Glutamatergic neuron (in vitro differentiated cells): ENCODE results near the gene FGFR4. TPM values are rescaled to one million over a fixed set of nuclear protein-coding genes. Genes with fewer than 3 reads are reported as not detected.
A peak's percentile ranks its signal among the peaks of the same experiment; 100 is the strongest.

Source experiments
- DNase-seq: peaks from one replicate; pipeline ENCODE4 v3.0.0; 2022
- H3K27ac Mint-ChIP-seq: one replicate; pipeline ENCODE4 v1.8.0; 2020; ENCODE audit warnings: mild to moderate bottlenecking, mixed read lengths, inconsistent platforms; ENCODE audit not compliant: unreplicated experiment
- H3K27me3 Mint-ChIP-seq: one replicate; pipeline ENCODE4 v1.8.0; 2020; ENCODE audit warnings: mild to moderate bottlenecking, moderate library complexity, mixed read lengths, inconsistent platforms; ENCODE audit not compliant: unreplicated experiment
- H3K36me3 Mint-ChIP-seq: one replicate; pipeline ENCODE4 v1.8.0; 2020; ENCODE audit warnings: mild to moderate bottlenecking, mixed read lengths, inconsistent platforms; ENCODE audit not compliant: unreplicated experiment
- H3K4me1 Mint-ChIP-seq: one replicate; pipeline ENCODE4 v1.8.0; 2020; ENCODE audit warnings: mild to moderate bottlenecking, low read depth, mixed read lengths, inconsistent platforms; ENCODE audit not compliant: unreplicated experiment
- H3K4me3 Mint-ChIP-seq: one replicate; pipeline ENCODE4 v1.8.0; 2020; ENCODE audit warnings: mild to moderate bottlenecking, mixed read lengths, inconsistent platforms; ENCODE audit not compliant: unreplicated experiment
- H3K9me3 Mint-ChIP-seq: one replicate; pipeline ENCODE4 v1.8.0; 2020; ENCODE audit warnings: mild to moderate bottlenecking, moderate library complexity, mixed read lengths, inconsistent platforms; ENCODE audit not compliant: unreplicated experiment
- CTCF ChIP-seq: fragments of 200-600 bp; sonication (generic); IDR thresholded peaks from one replicate; pipeline ENCODE4 v1.5.0; 2021; ENCODE audit not compliant: partially characterized antibody, unreplicated experiment
- total RNA-seq: library from RNA; stranded (reverse); fragmentation: NEBNext Ultra II Directional; extraction: Animal tissue kit (Norgen Biotek cat#: 25700); gene quantifications from one replicate; pipeline ENCODE4 v1.2.1, GENCODE V29; 2021; ENCODE audit not compliant: unreplicated experiment

The FGFR4 gene
- total RNA-seq, 1 donor from 2014 or later = 5.2 TPM

- Mint-ChIP-seq H3K27me3 (peaks cover 4% of the 10 kb centered on the region), H3K27ac (no peak overlapping the region), H3K4me3 (no peak overlapping the region), H3K9me3 (no peaks in the 10 kb centered on the region), H3K36me3 (peaks cover 4% of the 10 kb centered on the region), H3K4me1 (peaks cover 4% of the 10 kb centered on the region)
- no peak for TF ChIP-seq CTCF
- DNase-seq = no peak
Observed at GRCh38 chr5:177083357-177083756, 3.4 kb upstream of the FGFR4 start.

GRCh38 chr5:177084175-177084574, 2.5 kb upstream of the FGFR4 start:
- H3K27ac Mint-ChIP-seq = no peak overlapping the region
- no peak for DNase-seq
- no peaks in the 10 kb centered on the region for H3K9me3 Mint-ChIP-seq
- peaks cover 7% of the 10 kb centered on the region for H3K4me1 Mint-ChIP-seq
- H3K27me3 Mint-ChIP-seq = peaks cover 7% of the 10 kb centered on the region
- no peak for TF ChIP-seq CTCF
- peaks cover 4% of the 10 kb centered on the region for H3K36me3 Mint-ChIP-seq
- H3K4me3 Mint-ChIP-seq = no peak overlapping the region

GRCh38 chr5:177085985-177086653, 596 bp upstream of the FGFR4 start:
- Mint-ChIP-seq H3K4me1 (peaks cover 7% of the 10 kb centered on the region), H3K9me3 (peaks cover 3% of the 10 kb centered on the region), H3K27me3 (peaks cover 9% of the 10 kb centered on the region), H3K4me3 (peak overlapping the region; percentile 37), H3K36me3 (peaks cover 4% of the 10 kb centered on the region), H3K27ac (peak overlapping the region; percentile 1)
- no peak for TF ChIP-seq CTCF
- no peak for DNase-seq

GRCh38 chr5:177087398-177088005, 787 bp downstream of the FGFR4 start:
- no peak for DNase-seq
- H3K9me3 Mint-ChIP-seq = peaks cover 3% of the 10 kb centered on the region
- no peak for TF ChIP-seq CTCF
- H3K27ac Mint-ChIP-seq = no peak overlapping the region
- H3K4me3 Mint-ChIP-seq = peak overlapping the region; percentile 37
- H3K4me1 Mint-ChIP-seq = peaks cover 7% of the 10 kb centered on the region
- peaks cover 4% of the 10 kb centered on the region for H3K36me3 Mint-ChIP-seq
- peaks cover 14% of the 10 kb centered on the region for H3K27me3 Mint-ChIP-seq

- Mint-ChIP-seq H3K27me3 (peaks cover 13% of the 10 kb centered on the region), H3K4me3 (no peak overlapping the region), H3K36me3 (peaks cover 4% of the 10 kb centered on the region), H3K27ac (no peak overlapping the region), H3K4me1 (peaks cover 7% of the 10 kb centered on the region), H3K9me3 (peaks cover 3% of the 10 kb centered on the region)
- TF ChIP-seq CTCF = no peak
- no peak for DNase-seq
Observed at GRCh38 chr5:177089127-177089526, 2.4 kb downstream of the FGFR4 start.
